ENCODE measurements around the gene NRARP. TPM values are rescaled to one million over a fixed set of nuclear protein-coding genes. Genes with fewer than 3 reads are reported as not detected.

Gene NRARP
- total RNA-seq, 8 experiments from 2014 or later: 1.00 to 20.5 (median 3.4) TPM; not detected in 1

GRCh38 chr9:137275588-137276472, 26.2 kb downstream of the NRARP start:
- Histone ChIP-seq H3K27ac (no peak overlapping the region), H3K4me1 (replicated peaks in 1 of 2) (peaks cover 12 to 17% of the 10 kb centered on the region in 2 donors), H3K4me3 (no peak overlapping the region)
- in situ Hi-C loops (cut with MboI; ENCODE audit: low pct_unique_long_range_greater_than_20kb in 2 of 9, low sequenced_read_pairs in 9 of 9, unreplicated experiment in 9 of 9): loop anchor here in 2 of 9 experiments (25.0 kb wide), 2 partner anchors 136 to 161 kb away; partner anchors contain the start of genes ENTPD8 (in 1 of the 2), EXD3 (in 1 of the 2) and NOXA1 (in 1 of the 2)
- no peak for ATAC-seq (replicated peaks in 6 of 8)
- WGBS, 10 experiments: 0 to 100% (median 87%) methylated on average over 1 to 8 of the region's 24 CpGs; no CpG with 5 or more reads in 6 of the 10 experiments

- ATAC-seq (replicated peaks in 6 of 8): no peak
- WGBS, 10 experiments: 70 to 100% (median 95%) methylated on average over 1 to 6 of the region's 10 CpGs; no CpG with 5 or more reads in 5 of the 10 experiments
- Histone ChIP-seq H3K4me3 (no peak overlapping the region), H3K27ac (no peak overlapping the region), H3K4me1 (replicated peaks in 1 of 2) (peaks cover 12 to 17% of the 10 kb centered on the region in 2 donors)
- in situ Hi-C loops (cut with MboI; ENCODE audit: low pct_unique_long_range_greater_than_20kb in 2 of 9, low sequenced_read_pairs in 9 of 9, unreplicated experiment in 9 of 9): loop anchor here in 2 of 9 experiments (25.0 kb wide), 2 partner anchors 137 to 162 kb away; partner anchors contain the start of genes ENTPD8 (in 1 of the 2), EXD3 (in 1 of the 2) and NOXA1 (in 1 of the 2)
Observed at GRCh38 chr9:137275203-137275587, 26.9 kb downstream of the NRARP start.

GRCh38 chr9:137273611-137274320, 28.3 kb downstream of the NRARP start:
- peaks cover 12 to 17% of the 10 kb centered on the region in 2 donors for H3K4me1 ChIP-seq (replicated peaks in 1 of 2)
- WGBS, 10 experiments: 80 to 100% (median 90%) methylated on average over 1 to 6 of the region's 15 CpGs; no CpG with 5 or more reads in 6 of the 10 experiments
- in situ Hi-C loops (cut with MboI; ENCODE audit: low pct_unique_long_range_greater_than_20kb in 2 of 9, low sequenced_read_pairs in 9 of 9, unreplicated experiment in 9 of 9): no loop called here

DNA sequence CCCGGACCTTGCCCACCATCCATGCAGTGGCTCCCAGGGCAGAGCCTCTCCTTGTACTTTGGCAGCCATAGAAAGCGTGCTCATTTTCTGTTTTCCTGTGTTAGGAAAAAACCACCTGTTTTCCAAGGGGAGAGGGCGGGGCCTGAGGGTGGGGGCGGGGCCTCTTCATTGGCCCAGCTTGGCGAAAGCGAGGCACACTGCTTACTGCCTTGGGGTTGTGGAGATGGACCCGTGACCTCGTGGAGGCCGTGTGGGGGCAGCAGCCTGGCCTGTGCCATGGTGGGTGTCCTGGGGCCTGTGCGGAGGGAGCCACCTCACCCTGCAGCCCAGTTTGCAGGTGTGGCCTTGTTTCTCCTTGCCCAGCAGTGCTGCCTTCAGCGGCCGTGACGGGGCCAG, 29.0 kb downstream of the NRARP start:
- in situ Hi-C loops (cut with MboI; ENCODE audit: low pct_unique_long_range_greater_than_20kb in 2 of 9, low sequenced_read_pairs in 9 of 9, unreplicated experiment in 9 of 9): no loop called here

More at GRCh38 chr9:137273611-137274320, 28.3 kb downstream of the NRARP start:
- no peak overlapping the region for H3K27ac ChIP-seq
- H3K4me3 ChIP-seq: no peak overlapping the region
- no peak for ATAC-seq (replicated peaks in 6 of 8)

GRCh38 chr9:137272241-137273094, 29.6 kb downstream of the NRARP start:
- Histone ChIP-seq H3K4me1 (replicated peaks in 1 of 2) (peaks cover 12 to 15% of the 10 kb centered on the region in 2 donors), H3K27ac (no peak overlapping the region), H3K4me3 (no peak overlapping the region)
- in situ Hi-C loops (cut with MboI; ENCODE audit: low pct_unique_long_range_greater_than_20kb in 2 of 9, low sequenced_read_pairs in 9 of 9, unreplicated experiment in 9 of 9): no loop called here
- whole genome bisulfite sequencing, 10 experiments: 100% methylated on average over 1 of the region's 39 CpGs; no CpG with 5 or more reads in 8 of the 10 experiments
- ATAC-seq (replicated peaks in 6 of 8): no peak

More for the DNA sequence above, 29.0 kb downstream of the NRARP start:
- ATAC-seq (replicated peaks in 6 of 8): no peak
- H3K27ac ChIP-seq: no peak overlapping the region
- no peak overlapping the region for H3K4me3 ChIP-seq
- 94 to 100% methylated on average over 1 to 3 of the region's 13 CpGs; no CpG with 5 or more reads in 8 of the 10 experiments for WGBS, 10 experiments
- peaks cover 12 to 17% of the 10 kb centered on the region in 2 donors for H3K4me1 ChIP-seq (replicated peaks in 1 of 2)

DNA sequence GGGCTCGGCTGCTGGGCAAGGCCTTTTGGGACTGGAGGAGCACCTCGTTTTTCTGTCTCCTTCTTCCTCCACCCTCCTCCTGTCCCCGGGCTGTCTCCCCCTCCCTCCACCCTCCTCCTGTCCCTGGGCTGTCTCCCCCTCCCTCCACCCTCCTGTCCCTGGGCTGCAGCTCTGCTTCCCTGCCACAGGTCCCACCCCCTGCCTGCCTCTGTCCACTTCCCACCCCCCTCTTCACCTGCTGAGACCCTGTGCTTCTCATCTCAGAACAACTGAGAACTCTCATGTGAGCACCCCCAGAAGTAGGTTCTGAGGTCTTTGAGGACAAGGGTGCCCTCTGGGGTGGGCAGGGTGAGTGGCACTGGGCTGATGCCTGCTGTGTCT, 30.4 kb downstream of the NRARP start:
- no peak for ATAC-seq (replicated peaks in 6 of 8)
- H3K4me3 ChIP-seq: no peak overlapping the region
- H3K27ac ChIP-seq: no peak overlapping the region
- H3K4me1 ChIP-seq (replicated peaks in 1 of 2): peaks cover 5 to 7% of the 10 kb centered on the region in 2 donors
- in situ Hi-C loops (cut with MboI; ENCODE audit: low pct_unique_long_range_greater_than_20kb in 2 of 9, low sequenced_read_pairs in 9 of 9, unreplicated experiment in 9 of 9): no loop called here
- no CpG with 5 or more reads among the region's 3 CpGs for WGBS, 10 experiments

- no peak for ATAC-seq (replicated peaks in 6 of 8)
- H3K4me3 ChIP-seq: no peak overlapping the region
- H3K27ac ChIP-seq: no peak overlapping the region
- in situ Hi-C loops (cut with MboI; ENCODE audit: low pct_unique_long_range_greater_than_20kb in 2 of 9, low sequenced_read_pairs in 9 of 9, unreplicated experiment in 9 of 9): no loop called here
- WGBS, 10 experiments: 78 to 100% (median 98%) methylated on average over 1 to 9 of the region's 32 CpGs; no CpG with 5 or more reads in 3 of the 10 experiments
- H3K4me1 ChIP-seq (replicated peaks in 1 of 2): peaks cover 0 to 2% of the 10 kb centered on the region in 2 donors
Observed at GRCh38 chr9:137270929-137271695, 31.0 kb downstream of the NRARP start.

DNA sequence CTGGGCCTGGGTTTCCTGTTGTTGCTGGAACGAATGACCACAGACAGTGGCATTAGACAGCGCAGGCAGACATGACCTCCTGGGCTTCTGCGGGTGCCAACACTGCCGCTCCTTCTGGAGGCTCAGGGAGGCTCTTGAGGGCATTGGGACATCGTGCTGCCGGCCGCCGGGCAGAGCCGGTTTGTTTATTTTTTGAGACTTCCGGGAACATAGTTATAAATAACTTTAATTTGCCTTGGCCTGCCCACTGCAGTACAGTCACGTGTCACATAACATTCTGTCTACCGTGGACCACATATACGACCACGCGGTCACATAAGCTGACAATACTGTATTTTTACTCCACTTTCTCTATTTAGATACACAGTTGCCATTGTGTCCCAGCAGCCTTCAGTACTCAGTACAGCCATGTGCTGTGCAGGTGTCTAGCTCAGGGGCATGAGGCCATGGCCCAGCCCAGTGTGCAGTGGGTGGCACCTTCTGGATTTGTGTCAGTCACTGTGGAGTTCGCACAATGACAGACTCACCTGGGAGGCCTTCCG, 32.8 kb downstream of the NRARP start:
- ATAC-seq (replicated peaks in 6 of 8): peak in 2 of 8 experiments; percentile 57 to 77
- in situ Hi-C loops (cut with MboI; ENCODE audit: low pct_unique_long_range_greater_than_20kb in 2 of 9, low sequenced_read_pairs in 9 of 9, unreplicated experiment in 9 of 9): no loop called here

GRCh38 chr9:137268538-137269201, 33.4 kb downstream of the NRARP start:
- no peak for ATAC-seq (replicated peaks in 6 of 8)
- no peak overlapping the region for H3K4me3 ChIP-seq

More for the DNA sequence above, 32.8 kb downstream of the NRARP start:
- Histone ChIP-seq H3K4me1 (replicated peaks in 1 of 2) (no peaks in the 10 kb centered on the region), H3K27ac (no peak overlapping the region), H3K4me3 (no peak overlapping the region)
- 33 to 100% (median 90%) methylated on average over 2 to 13 of the region's 17 CpGs for whole genome bisulfite sequencing, 10 experiments

DNA sequence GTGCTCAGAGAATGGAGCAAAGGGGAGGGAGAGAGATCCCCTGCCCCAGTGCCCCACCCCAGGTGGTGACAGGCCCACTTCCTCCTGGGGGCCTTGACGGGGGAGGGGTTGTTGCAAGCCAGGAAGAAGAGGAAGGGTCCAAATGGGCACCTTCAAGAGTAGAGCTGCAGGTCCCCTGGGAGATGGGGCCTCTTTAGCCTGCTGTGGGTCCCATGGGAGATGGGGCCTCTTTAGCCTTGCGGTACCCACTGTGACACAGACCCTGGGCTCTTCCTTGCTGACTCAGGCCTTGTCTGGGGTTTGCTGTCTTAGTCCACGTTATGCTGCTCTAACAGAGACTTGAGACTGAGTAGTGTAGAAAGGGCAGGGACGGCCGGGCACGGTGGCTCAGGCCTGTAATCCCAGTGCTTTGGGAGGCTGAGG, 34.1 kb downstream of the NRARP start:
- in situ Hi-C loops (cut with MboI; ENCODE audit: low pct_unique_long_range_greater_than_20kb in 2 of 9, low sequenced_read_pairs in 9 of 9, unreplicated experiment in 9 of 9): no loop called here
- Histone ChIP-seq H3K27ac (no peak overlapping the region), H3K4me1 (replicated peaks in 1 of 2) (no peaks in the 10 kb centered on the region), H3K4me3 (no peak overlapping the region)
- 0 to 100% (median 96%) methylated on average over 1 to 4 of the region's 6 CpGs; no CpG with 5 or more reads in 6 of the 10 experiments for WGBS, 10 experiments
- no peak for ATAC-seq (replicated peaks in 6 of 8)

More at GRCh38 chr9:137268538-137269201, 33.4 kb downstream of the NRARP start:
- in situ Hi-C loops (cut with MboI; ENCODE audit: low pct_unique_long_range_greater_than_20kb in 2 of 9, low sequenced_read_pairs in 9 of 9, unreplicated experiment in 9 of 9): no loop called here
- WGBS, 10 experiments: 80 to 100% (median 93%) methylated on average over 1 to 13 of the region's 19 CpGs; no CpG with 5 or more reads in 2 of the 10 experiments
- no peak overlapping the region for H3K27ac ChIP-seq
- H3K4me1 ChIP-seq (replicated peaks in 1 of 2): no peaks in the 10 kb centered on the region
